NCI-H2196 treated with DMSO at 0.1 percent for 48 hours (cell line): ENCODE data around the gene PRRC1.
A peak's percentile ranks its signal among the peaks of the same experiment; 100 is the strongest.
"Not testable (repeated sequence)": the region's sequence is repeated elsewhere in the genome, so short reads cannot be mapped to it uniquely, and the experiment has no call there.

Experiments used
- DNase-seq: peaks from one replicate; lab custom pipeline; 2025; ENCODE audit not compliant: unreplicated experiment; lab: John Stamatoyannopoulos, UW

Gene PRRC1

DNA sequence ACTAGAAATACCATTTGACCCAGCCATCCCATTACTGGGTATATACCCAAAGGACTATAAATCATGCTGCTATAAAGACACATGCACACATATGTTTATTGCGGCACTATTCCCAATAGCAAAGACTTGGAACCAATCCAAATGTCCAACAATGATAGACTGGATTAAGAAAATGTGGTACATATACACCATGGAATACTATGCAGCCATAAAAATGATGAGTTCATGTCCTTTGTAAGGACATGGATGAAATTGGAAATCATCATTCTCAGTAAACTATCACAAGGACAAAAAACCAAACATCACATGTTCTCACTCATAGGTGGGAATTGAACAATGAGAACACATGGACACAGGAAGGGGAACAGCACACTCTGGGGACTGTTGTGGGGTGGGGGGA, 27.8 kb downstream of the PRRC1 start:
- DNase-seq, result not testable (repeated sequence)

DNA sequence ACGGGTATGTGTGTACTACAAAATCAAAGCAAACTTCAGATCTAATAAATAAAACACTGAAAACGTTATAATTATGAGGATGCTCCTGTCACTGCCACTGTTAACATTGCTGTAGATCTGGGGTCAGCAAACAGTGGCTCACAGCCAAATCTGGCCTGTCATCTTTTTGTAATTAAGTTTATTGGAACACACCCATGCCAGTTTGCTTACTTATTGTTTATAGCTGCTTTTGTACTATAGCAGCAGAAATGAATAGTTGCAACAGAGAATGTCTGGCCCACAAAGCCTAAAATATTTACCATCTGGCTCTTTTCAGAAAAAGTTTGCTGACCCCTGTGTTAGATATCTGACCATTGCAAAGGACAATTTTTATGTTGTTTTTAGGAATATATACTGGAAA, 32.1 kb downstream of the PRRC1 start:
- DNase-seq, result no peak

DNA sequence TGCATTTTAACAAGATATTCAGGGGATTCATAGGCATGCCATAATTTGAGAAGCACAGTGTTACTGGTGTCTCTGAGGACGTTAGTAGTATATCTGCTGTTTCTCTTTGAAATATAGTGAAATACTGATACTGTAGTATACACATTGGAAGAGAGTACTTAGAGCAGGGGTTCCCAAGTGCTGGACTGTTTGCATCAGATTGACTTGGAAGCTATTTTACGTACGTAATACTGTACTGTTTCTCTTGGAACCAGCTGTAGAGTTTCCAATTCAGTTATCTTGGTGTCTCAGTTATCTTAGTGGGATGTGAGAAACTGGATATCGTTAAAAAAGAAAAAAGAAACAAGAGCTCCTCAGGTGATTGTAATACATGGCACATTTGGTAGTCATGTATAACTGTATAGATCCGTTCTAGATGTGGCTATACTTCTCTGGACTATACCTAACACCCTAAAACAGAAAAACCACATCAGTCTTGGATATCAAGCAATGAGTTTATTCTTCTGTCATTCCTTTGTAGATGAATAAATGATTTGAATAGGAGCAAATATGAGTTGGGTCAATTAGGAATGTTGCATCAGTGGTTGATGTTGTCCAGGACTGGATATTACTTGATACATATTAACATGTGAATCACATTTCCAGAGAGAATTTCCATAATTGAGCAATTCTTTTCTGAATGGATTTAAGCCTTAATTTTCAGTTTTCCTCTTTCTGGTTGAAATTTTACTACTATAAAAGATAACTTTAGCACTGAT, 33.4 kb downstream of the PRRC1 start:
- no peak for DNase-seq

DNA sequence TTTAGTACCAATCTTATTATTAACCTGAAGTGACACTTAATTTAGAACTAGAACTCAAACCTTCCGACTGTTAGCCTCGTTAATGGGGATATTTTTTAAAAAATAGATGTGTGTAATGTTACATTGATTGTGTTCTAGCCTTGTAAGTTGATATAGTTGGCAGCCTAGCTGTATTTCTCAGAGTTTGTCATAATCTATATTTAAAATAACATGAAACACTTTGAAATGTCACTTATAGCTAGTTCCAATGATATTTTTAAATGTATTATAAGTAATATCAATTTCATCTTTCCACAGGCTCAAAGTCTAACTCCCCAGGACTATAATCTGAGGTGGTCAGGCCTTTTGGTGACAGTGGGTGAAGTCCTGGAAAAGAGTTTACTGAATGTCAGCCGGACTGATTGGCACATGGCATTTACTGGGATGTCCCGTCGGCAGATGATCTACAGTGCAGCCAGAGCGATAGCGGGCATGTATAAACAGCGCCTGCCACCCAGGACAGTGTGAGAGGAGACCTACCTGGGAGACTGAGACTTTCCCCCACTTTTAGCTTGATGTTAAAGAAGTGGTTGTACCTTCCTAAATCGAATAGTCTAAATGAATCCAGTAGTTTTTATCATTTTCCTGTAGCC, 34.1 kb downstream of the PRRC1 start:
- no peak for DNase-seq

DNA sequence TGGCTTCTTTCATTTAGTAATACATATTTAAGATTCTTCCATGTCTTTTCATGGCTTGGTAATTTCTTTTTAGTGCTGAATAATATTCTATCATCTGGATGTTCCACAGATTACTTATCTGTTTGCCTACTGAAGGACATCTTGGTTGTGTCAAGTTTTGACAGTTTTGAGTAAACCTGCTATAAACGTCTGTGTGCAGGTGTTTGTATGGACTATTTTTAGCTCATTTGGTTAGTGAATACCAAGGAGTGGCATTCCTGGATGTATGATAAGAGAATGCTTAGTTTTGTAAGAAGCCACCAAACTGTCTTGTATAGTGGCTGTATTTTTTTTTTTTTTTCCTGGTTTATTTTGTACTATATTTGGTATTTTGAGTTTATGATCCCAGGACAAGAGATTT, 38.4 kb downstream of the PRRC1 start:
- no peak for DNase-seq

DNA sequence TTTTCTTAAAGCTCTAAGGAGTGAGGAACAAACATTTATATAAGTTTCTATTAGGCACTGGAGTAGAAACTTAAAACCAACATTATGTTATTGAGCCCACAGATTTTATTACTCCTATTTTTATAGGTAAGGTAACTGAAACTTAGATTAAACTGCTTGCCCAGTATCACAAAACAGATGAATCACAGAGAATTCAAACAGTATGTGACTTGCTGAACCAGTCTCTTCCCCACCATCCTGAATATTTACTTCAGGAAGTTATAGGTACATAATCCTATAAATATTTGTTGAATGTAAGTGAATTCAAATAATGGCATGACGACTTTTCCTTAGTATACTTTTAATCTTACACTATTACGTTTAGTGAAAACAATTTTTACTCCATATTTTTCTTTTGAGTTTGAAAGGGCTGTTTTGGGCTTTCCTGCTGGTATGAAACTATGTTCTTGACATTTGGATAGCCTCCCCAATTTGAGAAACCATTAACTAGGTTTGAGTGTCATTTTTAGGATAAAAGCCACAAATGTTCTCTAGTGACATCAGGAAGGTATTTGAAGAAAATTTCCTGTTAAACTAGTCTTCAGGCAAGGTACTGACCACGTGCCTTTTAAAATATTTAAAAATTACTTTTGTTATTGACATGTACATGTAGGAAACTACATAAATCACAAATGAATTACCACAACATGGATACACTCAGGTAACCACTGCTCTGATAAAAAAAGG, 39.3 kb downstream of the PRRC1 start:
- no peak for DNase-seq

DNA sequence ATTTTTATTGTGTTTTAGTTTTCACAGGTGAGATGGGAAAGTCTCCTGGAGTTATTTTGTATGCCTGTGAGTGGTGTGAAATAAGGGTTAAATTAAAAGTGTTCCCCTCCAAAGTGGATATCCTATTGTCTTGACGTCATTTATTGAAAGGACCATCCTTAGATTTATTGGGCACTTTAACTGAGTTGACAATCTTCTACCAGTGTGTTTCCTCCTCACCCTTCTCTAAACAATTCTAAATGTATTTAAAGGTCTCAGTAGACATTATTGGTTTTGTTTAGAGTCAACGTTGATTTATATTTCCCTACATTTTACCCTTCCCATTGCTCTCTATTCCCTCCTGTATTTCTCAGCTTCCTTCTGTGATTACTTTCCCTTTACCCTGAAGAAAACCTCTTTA, 40.8 kb downstream of the PRRC1 start:
- no peak for DNase-seq

GRCh38 chr5:127561254-127561653, 43.8 kb downstream of the PRRC1 start:
- DNase-seq, result no peak

- DNase-seq, result no peak
Observed at GRCh38 chr5:127562252-127562651, 44.8 kb downstream of the PRRC1 start.

DNA sequence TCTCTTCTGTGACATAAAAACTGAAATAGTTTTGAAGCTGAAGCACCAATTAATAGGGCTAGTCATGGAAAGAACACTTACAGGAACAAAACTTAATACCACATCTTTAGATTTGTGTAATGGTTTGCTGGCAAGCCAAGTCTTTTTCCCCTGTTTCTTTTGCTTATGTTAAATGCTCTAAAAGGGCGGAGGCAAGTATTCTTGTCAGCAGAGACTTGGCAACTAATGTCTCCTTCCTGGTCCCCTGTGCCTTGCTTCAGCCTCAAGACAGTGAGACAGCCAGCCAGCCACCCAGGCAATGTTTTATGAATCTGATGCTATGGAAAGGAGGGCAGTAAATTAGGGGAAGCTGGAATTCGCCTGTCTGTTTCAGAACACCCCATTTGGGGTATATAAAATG, 45.7 kb downstream of the PRRC1 start:
- no peak for DNase-seq

DNA sequence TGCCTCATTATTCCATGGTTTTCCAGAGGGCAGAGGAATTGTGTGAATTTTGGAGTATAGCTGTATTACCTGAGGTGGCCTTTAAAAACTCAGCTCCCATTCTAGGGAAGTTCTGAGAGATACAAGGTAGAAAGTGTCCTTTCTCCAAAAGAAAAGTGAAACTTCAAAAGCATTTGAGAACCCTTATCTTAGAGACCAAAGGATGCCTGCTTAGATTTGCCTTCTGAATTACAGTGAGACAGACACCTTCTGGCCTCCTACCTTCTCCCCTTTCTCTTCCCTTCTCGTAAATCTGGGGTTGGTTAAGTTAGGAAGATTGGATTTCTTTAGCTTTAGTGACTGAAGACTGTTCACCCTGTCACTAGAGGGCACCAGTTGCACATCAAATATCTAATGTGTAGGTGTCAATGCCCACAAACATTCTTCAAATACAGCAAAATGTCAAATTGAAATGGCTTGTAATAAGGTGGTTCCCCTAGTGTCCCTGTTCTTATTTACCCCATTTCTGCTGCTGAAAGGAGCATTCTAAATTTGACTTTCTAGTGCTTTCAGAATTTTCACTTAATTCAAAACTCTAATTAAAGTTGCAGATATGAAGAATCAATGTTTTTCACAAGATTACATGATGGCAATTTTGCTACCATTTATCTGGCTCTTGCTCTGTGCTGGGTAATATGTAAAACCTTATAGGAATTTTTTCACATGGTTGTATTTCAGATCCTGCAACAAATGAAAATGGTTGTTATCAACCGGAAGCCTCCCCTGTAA, 46.7 kb downstream of the PRRC1 start:
- DNase-seq, result peak; percentile 5

- DNase-seq, result no peak
Observed at GRCh38 chr5:127565586-127566270, 48.3 kb downstream of the PRRC1 start.

GRCh38 chr5:127567026-127567768, 49.8 kb downstream of the PRRC1 start:
- no peak for DNase-seq

GRCh38 chr5:127568166-127568565, 50.7 kb downstream of the PRRC1 start:
- DNase-seq, result no peak

GRCh38 chr5:127569471-127569870, 52.0 kb downstream of the PRRC1 start:
- not testable (repeated sequence) for DNase-seq

DNA sequence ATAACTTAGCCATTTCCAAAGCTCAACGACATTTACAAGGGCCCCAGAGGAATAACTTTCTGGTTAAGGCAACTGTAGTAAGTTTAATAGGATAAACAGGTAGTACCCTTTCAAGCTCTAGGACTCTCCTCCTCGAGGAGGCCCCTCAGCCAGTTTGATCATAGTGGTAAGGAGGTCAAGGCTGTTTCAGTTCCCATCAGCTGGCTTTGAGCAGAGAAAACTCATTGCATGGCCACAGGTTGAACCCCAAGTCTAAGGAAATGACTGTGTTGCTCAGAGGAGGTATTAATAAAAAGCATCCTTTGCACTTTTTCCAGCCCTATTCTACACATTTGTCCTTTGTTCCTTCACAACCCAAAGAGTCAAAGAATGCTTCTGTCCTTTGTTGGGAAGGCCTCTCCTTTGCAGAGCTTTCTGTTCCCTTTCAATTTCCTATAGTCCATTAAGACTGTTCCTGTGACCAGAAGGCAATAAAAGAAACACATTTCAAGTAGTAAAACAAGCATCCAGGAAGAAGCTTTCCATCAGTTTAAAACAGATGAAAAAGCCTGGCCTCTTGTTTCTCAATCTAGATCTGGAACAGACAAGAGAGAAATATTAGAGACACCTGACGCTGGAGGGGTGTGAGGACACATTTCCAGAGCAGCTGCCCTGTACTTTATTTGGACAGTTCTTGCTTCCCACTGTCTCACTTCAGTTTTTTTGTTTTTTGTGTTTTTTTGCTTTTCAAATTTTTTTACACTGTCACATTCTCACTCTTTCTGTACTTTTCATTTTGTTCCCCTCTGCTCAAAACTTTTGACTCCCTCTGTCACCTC, 54.1 kb downstream of the PRRC1 start:
- no peak for DNase-seq

GRCh38 chr5:127572930-127573329, 55.5 kb downstream of the PRRC1 start:
- no peak for DNase-seq

DNA sequence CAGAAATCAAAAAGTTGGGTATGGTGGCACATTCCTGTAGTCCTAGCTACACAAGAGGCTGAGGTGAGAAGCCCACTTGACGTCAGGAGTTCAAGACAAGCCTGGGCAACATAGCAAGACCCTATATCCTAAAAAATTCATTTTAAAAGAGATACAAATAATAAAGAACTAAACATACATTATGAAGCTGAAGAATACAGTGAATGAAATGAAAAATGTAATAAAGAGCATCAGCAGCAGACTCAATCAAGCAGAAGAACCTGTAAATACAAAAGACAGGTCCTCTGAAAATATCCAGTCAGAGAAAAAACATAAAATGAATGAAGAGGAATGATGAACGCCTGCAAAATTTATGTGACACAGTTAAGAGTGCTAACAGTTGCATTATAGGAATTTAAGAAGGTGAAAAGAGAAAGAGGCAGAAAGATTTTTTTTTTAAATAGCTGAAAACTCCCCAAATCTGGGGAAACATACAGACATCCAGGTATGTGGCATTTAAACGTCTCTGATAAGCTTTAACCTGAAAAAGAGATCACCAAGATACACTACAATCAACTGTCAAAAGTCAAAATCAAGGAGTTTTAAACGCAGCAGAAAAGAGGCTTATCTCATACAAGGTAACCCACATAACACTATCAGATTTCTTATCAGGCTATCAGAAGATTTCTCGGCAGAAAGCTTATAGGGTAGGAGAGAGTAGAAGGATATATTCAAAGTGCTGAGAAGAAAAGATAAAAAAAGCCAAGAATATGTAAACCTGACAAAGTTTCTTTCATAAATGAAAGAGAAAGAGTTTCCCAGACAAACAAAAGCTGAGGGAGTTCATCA, 57.6 kb downstream of the PRRC1 start:
- no peak for DNase-seq
